Left ventricle myocardium inferior (tissue), 1 donor: Measurements from ENCODE around the gene KLHL35. TPM values are rescaled to one million over a fixed set of nuclear protein-coding genes. Genes with fewer than 3 reads are reported as not detected.
A peak's percentile ranks its signal among the peaks of the same experiment; 100 is the strongest.

Experiments
- DNase-seq: peaks from one replicate; pipeline ENCODE4 v3.0.0-alpha.2; 2020
- H3K27ac ChIP-seq: fragments of 200-600 bp; replicated peaks from 2 replicates; pipeline ENCODE4 v1.8.0; 2021
- H3K27me3 ChIP-seq: fragments of 200-600 bp; 2 replicates; pipeline ENCODE4 v1.8.0; 2021; ENCODE audit warnings: low read depth
- H3K36me3 ChIP-seq: fragments of 200-600 bp; 2 replicates; pipeline ENCODE4 v1.8.0; 2021
- H3K4me1 ChIP-seq: fragments of 200-600 bp; 2 replicates; pipeline ENCODE4 v1.8.0; 2021
- H3K4me3 ChIP-seq: fragments of 200-600 bp; 2 replicates; pipeline ENCODE4 v1.8.0; 2021; ENCODE audit warnings: mild to moderate bottlenecking, moderate library complexity
- H3K9me3 ChIP-seq: fragments of 200-600 bp; replicated peaks from 2 replicates; pipeline ENCODE4 v1.8.0; 2021
- intact Hi-C: fragments of 100-400 bp; cut with micrococcal nuclease; formaldehyde crosslinking; loops from one replicate; pipeline ENCODE4 v1.11.0; 2022
- total RNA-seq: library from RNA; stranded (reverse); fragmentation: NEBNext Ultra II Directional; extraction: Animal tissue kit (Norgen Biotek cat#: 25700); gene quantifications from one replicate; pipeline ENCODE4 v1.2.1, GENCODE V29; 2021
- TF ChIP-seq, protein P1 (sequence below): fragments of 200-600 bp; IDR thresholded peaks from 2 replicates; pipeline ENCODE4 v1.8.0; 2021; ENCODE audit warnings: antibody characterized with exemption, mild to moderate bottlenecking, borderline replicate concordance
- donor health status: DM: no; HTN: yes; CAD: no; lungs with severe emphysema.

Gene KLHL35
- total RNA-seq, 1 donor from 2014 or later = 0.74 TPM

DNA sequence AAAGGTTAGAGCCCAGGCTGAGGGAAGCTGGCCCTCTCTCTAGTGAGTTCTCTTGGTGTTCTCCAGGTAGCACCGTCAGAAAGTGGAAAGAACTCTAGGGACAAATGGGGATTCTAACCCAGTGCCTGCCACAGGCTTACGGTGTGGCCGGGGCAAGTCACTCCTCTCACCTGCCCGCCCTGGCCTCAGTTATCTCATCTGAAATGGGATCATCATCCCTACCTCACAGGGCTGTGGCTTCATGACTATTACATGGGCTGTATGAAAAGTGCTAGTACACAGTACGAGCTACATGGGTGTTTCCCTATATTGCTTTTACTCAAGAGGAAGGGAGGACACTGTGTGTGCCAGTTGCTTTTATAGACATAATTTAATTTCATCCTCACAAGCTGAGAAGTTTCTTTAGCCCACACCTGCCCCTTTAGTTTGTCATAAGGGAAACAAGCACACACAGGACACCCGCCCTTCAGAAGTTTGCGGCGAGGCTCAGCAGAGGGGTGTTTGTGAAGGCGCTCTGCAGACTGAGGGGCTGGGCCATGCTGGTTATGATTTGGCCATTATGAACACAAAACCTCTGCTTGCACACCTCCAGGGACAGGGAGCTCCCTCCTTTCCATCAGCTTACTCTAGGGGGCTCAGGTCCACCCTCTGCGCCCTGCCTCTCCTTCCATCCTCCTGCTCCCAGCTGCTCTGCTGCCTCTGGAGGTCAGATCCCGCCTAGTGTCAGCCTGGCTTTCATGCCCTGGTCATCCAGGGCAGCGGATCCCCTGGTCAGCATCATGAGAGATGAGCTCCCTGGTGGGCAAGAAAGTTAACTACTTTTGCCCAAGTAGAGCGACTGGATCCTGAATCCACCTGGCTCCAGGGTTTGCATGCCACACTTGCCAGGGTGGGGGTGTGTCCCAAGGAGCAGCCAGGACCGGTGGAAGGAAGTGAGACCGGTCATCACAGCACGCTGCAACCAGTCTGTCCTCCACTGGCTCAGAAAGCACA is 1.2 kb downstream of the KLHL35 start:
- TF ChIP-seq, protein P1, sequence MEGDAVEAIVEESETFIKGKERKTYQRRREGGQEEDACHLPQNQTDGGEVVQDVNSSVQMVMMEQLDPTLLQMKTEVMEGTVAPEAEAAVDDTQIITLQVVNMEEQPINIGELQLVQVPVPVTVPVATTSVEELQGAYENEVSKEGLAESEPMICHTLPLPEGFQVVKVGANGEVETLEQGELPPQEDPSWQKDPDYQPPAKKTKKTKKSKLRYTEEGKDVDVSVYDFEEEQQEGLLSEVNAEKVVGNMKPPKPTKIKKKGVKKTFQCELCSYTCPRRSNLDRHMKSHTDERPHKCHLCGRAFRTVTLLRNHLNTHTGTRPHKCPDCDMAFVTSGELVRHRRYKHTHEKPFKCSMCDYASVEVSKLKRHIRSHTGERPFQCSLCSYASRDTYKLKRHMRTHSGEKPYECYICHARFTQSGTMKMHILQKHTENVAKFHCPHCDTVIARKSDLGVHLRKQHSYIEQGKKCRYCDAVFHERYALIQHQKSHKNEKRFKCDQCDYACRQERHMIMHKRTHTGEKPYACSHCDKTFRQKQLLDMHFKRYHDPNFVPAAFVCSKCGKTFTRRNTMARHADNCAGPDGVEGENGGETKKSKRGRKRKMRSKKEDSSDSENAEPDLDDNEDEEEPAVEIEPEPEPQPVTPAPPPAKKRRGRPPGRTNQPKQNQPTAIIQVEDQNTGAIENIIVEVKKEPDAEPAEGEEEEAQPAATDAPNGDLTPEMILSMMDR = no peak
- Histone ChIP-seq H3K27me3 (peaks cover 56% of the 10 kb centered on the region), H3K9me3 (peaks cover 5% of the 10 kb centered on the region), H3K4me3 (no peak overlapping the region), H3K27ac (no peak overlapping the region), H3K4me1 (peaks cover 36% of the 10 kb centered on the region), H3K36me3 (no peaks in the 10 kb centered on the region)
- no peak for DNase-seq
- intact Hi-C loops = no loop called here

DNA sequence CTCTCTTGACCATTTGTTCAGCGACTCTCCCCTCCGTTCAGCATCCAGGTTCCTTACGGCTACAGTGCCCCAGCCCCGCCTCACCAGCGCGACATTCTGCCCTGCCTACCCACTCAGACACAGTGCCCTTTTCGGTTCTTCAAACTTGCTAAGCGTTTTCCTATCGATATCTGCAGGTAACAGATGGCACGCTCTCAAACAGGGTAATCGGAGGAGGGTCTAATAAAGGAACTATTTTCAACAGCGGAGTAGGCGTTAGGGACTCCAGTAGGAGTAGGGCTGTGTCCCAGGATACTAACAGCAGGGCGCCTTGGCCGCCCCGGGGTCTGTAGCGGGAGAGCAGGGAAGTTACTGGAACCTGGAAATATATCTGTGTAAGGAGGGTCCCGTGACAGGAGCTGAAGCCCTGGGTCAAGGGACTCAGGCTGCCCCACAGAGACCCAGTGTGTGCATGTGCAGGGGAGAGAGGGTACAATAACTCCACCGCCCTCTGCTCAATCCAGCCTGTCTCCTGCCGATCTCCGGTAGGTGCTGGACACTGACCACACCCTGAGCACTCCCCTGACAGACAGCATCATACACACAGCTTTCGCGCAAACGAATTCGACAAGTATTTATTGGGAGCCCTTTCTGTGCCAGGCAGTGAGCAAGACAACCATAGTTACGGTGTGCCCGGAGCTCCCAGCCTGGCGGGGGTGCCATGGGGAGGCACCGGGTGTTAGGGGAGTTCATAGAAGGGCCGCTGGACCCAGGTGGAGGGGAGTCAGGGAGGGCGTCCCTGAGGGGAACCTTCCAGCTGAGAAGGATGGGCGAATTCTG is 2.1 kb downstream of the KLHL35 start:
- TF ChIP-seq, protein P1 = no peak
- Histone ChIP-seq H3K4me3 (peak overlapping the region; percentile 62), H3K36me3 (no peaks in the 10 kb centered on the region), H3K9me3 (peaks cover 5% of the 10 kb centered on the region), H3K27ac (no peak overlapping the region), H3K4me1 (peaks cover 36% of the 10 kb centered on the region), H3K27me3 (peaks cover 56% of the 10 kb centered on the region)
- intact Hi-C loops = no loop called here
- DNase-seq = no peak

DNA sequence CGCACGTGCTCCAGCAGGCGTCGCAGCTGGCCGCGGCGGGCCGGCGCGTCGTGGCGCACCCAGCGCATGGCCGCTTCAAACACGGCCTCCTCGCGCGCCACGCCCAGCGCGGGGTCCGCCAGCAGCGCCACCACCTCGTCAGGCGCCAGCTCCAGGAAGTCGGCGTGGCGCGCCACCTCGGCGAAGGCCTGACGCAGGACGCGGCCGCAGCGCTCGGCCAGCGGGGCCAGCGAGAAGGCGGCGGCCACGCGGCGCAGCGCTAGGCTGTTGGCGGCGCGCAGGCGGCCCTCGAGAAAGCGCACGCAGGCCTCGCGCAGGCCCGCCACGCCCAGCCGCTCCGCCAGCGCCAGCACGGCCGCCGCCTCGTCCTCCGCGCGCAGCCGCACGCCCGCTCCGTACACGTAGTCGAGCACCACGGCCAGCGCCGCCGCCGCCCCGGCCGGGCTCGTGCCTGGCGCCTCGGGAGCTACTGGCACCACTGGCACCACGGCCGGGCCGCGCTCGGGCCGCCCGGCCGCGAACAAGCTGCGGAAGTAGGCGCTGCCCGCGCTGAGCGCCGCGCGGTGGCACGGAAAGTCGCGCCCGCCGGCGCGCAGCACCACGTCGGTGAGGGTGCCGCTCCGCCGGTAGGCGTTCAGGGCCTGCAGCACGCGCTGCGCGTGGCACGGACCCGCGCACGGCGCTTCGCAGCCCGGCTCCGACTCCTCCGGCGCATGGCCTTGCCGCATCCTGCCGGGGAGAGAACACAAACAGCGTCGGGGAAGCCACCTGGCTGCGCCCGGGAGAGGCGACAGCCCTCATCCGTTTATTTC is 2.9 kb downstream of the KLHL35 start:
- intact Hi-C loops = no loop called here
- Histone ChIP-seq H3K4me3 (peak overlapping the region; percentile 62), H3K27me3 (peaks cover 56% of the 10 kb centered on the region), H3K9me3 (peaks cover 5% of the 10 kb centered on the region), H3K27ac (peak overlapping the region; percentile 58), H3K4me1 (peaks cover 36% of the 10 kb centered on the region), H3K36me3 (no peaks in the 10 kb centered on the region)
- TF ChIP-seq, protein P1 = no peak
- DNase-seq = peak; percentile 60

DNA sequence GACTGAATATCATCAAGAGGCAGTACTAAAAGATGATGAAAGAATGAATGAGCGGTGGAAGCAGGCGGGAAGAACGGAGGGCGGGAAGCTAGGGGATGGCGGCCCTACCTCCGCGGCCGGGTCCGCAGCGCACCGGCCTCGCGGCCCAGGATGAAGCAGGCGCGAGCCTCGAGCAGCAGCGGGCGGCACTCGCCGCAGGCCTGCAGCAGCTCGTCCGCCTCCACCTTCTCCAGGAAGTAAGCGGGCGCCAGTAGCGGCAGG is 3.4 kb downstream of the KLHL35 start:
- peaks cover 5% of the 10 kb centered on the region for H3K9me3 ChIP-seq
- TF ChIP-seq, protein P1 = no peak
- DNase-seq = no peak
- H3K27ac ChIP-seq = peak overlapping the region; percentile 58
- intact Hi-C loops = no loop called here
- H3K27me3 ChIP-seq = peaks cover 54% of the 10 kb centered on the region
- peaks cover 36% of the 10 kb centered on the region for H3K4me1 ChIP-seq
- peak overlapping the region; percentile 62 for H3K4me3 ChIP-seq
- H3K36me3 ChIP-seq = no peaks in the 10 kb centered on the region
